ENCODE measurements around the gene STARD10. TPM values are rescaled to one million over a fixed set of nuclear protein-coding genes. Genes with fewer than 3 reads are reported as not detected.

STARD10 gene
- total and polyA plus RNA-seq, 9 of the 15 experiments (the other 6 are each of a cell fraction or from before 2014, with no cell fraction given), result 0.15 to 52.9 (median 32.3) TPM

DNA sequence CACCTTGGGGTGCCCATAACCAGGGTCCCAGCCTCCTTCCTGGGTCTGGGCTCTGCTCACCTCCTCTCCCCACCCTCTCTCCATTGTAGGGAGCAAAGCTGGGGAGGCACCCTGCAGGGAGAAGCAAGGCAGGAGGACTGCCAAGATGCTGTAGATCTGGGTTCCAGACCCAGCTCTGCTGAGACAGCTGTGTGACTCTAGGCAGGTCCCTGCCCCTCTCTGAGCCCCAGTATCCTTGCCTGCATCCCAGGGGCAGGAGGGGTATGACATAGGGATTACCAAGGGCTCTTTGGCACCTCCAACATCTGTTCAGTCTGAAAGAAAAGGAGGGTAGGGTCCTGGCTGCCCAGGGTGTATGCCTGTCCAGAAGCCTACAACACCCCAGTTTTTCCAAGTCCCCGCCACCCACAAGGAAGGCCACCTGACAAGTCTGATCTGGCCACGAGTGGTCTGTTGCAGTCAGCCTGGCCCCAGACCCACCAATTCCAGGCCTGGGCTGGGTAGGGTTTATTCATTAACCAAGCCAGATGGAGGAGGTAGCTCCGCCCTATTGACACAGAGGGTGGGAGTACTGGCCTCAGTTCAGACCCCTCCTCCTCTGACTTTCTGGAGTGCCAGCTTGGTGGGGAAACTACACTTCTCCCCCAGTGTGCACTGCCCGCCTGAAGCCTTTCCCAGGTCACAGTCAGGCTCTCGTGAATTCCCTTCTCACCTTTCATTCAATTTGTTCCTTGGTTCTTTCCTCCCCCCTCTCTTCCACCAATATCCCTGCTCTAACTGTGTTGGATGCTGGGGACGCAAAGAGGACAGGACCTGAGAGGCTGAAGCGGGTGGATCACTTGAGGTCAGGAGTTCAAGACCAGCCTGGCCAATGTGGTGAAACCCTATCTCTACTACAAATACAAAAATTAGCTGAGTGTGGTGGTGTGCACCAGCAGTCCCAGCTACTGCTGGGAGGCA is 15.0 kb downstream of the STARD10 start:
- BruUV-seq (replicated peaks), result TSS peak; percentile 36
- H3K9ac ChIP-seq (ENCODE audit: insufficient read depth in 1 of 2, low read depth in 2 of 2, low read length in 2 of 2), result peak overlapping the region in 1 of 2 experiments; percentile 53; a peak in 1 of 4 replicates
- POLR2A ChIA-PET, result interaction anchor here (1.0 to 4.0 kb wide), 4 partner anchors 8 to 37 kb away, joined by 3 to 36 read pairs (median 3); no protein-coding TSS in a partner anchor
- WGBS (ENCODE audit: insufficient coverage, low coverage, missing lambda C conversion rate), result 79% methylated on average over 7 of the region's 7 CpGs
- no peak for ATAC-seq
- H3K9me3 ChIP-seq (replicated peaks; ENCODE audit: control insufficient read depth, insufficient read depth, low read depth, low read length), result no peaks in the 10 kb centered on the region
- H4K20me1 ChIP-seq (replicated peaks; ENCODE audit: control insufficient read depth, insufficient read depth, low read length), result no peaks in the 10 kb centered on the region
- peaks cover 6% of the 10 kb centered on the region; the same call in 1 of the 3 replicates for H3K36me3 ChIP-seq (ENCODE audit: control insufficient read depth, insufficient read depth, low read length)
- H2AFZ ChIP-seq (ENCODE audit: low read depth, low read length), result no peak overlapping the region
- CTCF ChIA-PET (ENCODE audit: low intra/inter-chr PET ratio), result no interaction called here
- H3K4me2 ChIP-seq (ENCODE audit: insufficient read depth, low read length), result no peak overlapping the region
- no peak for FAIRE-seq
- no peak overlapping the region for H3K4me3 ChIP-seq
- TF ChIP-seq CC2D1A (IDR thresholded peaks at IDR 0.05), result 0 out of 2 replicates have a peak, but pooled peaks have one; percentile 11
- TF ChIP-seq ZFP36 (IDR thresholded peaks at IDR 0.05; ENCODE audit: low read depth, low read length, partially characterized antibody), result peak; percentile 45
- TF ChIP-seq ZNF551 (CRISPR knock-in tag; IDR thresholded peaks at IDR 0.05), result no peak
- TF ChIP-seq STAG1 (CRISPR knock-in tag; IDR thresholded peaks at IDR 0.05; ENCODE audit: borderline replicate concordance), result peak; percentile 18; the same call in 1 of the 2 replicates
- TF ChIP-seq BCOR (IDR thresholded peaks at IDR 0.05), result 0 out of 2 replicates have a peak, but pooled peaks have one; percentile 8
- no peak for TF ChIP-seq TAL1 (IDR thresholded peaks at IDR 0.05)
- H3K9me1 ChIP-seq (ENCODE audit: control insufficient read depth, insufficient read depth, low read length), result peaks cover 3% of the 10 kb centered on the region
- no peak overlapping the region; the same call in 2 of the 3 replicates for H3K27ac ChIP-seq (ENCODE audit: extremely low read depth, low read depth, low read length)
- in situ Hi-C loops (cut with MboI) (no loop called here), intact Hi-C loops (cut with micrococcal nuclease) (loop anchor here (5.0 kb wide), 1 partner anchor 37 kb away; no protein-coding TSS in a partner anchor)
- H3K4me1 ChIP-seq (replicated peaks in 1 of 2; ENCODE audit: control insufficient read depth in 2 of 2, insufficient read depth in 2 of 2, low read length in 2 of 2), result peaks cover 77 to 86% of the 10 kb centered on the region in 2 experiments
- DNase-seq (ENCODE audit: extremely low read depth in 1 of 4, low spot score in 3 of 4), result no peak
- peaks cover 11% of the 10 kb centered on the region; the same call in 2 of the 3 replicates for H3K79me2 ChIP-seq (ENCODE audit: control insufficient read depth, insufficient read depth, low read length)
- no peaks in the 10 kb centered on the region for H3K27me3 ChIP-seq (ENCODE audit: control insufficient read depth in 2 of 2, insufficient read depth in 2 of 2, low read length in 2 of 2)

Data from K562 (cell line).